ENCODE data around the gene PFKFB4. TPM values are rescaled to one million over a fixed set of nuclear protein-coding genes. Genes with fewer than 3 reads are reported as not detected.

PFKFB4 gene
- total RNA-seq, 4 donors from 2014 or later = 1.8 to 2.9 (median 1.9) TPM

GRCh38 chr3:48566401-48566760 is 9.8 kb upstream of the PFKFB4 start:
- H3K4me1 ChIP-seq = peaks cover 0 to 15% (median 7%) of the 10 kb centered on the region in 4 donors
- 95% methylated on average over 4 of the region's 9 CpGs for WGBS
- H3K9me3 ChIP-seq = no peaks in the 10 kb centered on the region
- H3K4me3 ChIP-seq = no peak overlapping the region
- intact Hi-C loops (cut with DNase I) = no loop called here
- H3K36me3 ChIP-seq = no peaks in the 10 kb centered on the region
- H3K27me3 ChIP-seq = no peaks in the 10 kb centered on the region
- TF ChIP-seq POLR2AphosphoS5 (IDR thresholded peaks at IDR 0.05) = no peak
- TF ChIP-seq POLR2A (IDR thresholded peaks at IDR 0.05; ENCODE audit: low read depth) = no peak
- no peak for TF ChIP-seq CTCF (IDR thresholded peaks at IDR 0.05)
- no peak for TF ChIP-seq EP300 (IDR thresholded peaks at IDR 0.05)
- DNase-seq (ENCODE audit: extremely low spot score) = no peak
- no peak overlapping the region for H3K27ac ChIP-seq (replicated peaks in 1 of 4)

- no peak overlapping the region for H3K27ac ChIP-seq (replicated peaks in 1 of 4)
- 48% methylated on average over 4 of the region's 7 CpGs for WGBS
- no peak for DNase-seq (ENCODE audit: extremely low spot score)
Observed at GRCh38 chr3:48565591-48566400, 9.2 kb upstream of the PFKFB4 start.

GRCh38 chr3:48565186-48565585 is 8.6 kb upstream of the PFKFB4 start:
- no peak overlapping the region for H3K4me3 ChIP-seq
- intact Hi-C loops (cut with DNase I) = no loop called here
- no peaks in the 10 kb centered on the region for H3K9me3 ChIP-seq
- WGBS = 79% methylated on average over 8 of the region's 11 CpGs
- no peak for DNase-seq (ENCODE audit: extremely low spot score)
- no peaks in the 10 kb centered on the region for H3K36me3 ChIP-seq
- TF ChIP-seq POLR2A (IDR thresholded peaks at IDR 0.05; ENCODE audit: low read depth) = no peak
- TF ChIP-seq EP300 (IDR thresholded peaks at IDR 0.05) = no peak
- no peak for TF ChIP-seq POLR2AphosphoS5 (IDR thresholded peaks at IDR 0.05)
- TF ChIP-seq CTCF (IDR thresholded peaks at IDR 0.05) = no peak
- no peak overlapping the region for H3K27ac ChIP-seq (replicated peaks in 1 of 4)
- H3K27me3 ChIP-seq = no peaks in the 10 kb centered on the region
- H3K4me1 ChIP-seq = peaks cover 12 to 27% (median 19%) of the 10 kb centered on the region in 4 donors

More at GRCh38 chr3:48565591-48566400, 9.2 kb upstream of the PFKFB4 start:
- Histone ChIP-seq H3K27me3 (no peaks in the 10 kb centered on the region), H3K9me3 (no peaks in the 10 kb centered on the region), H3K36me3 (no peaks in the 10 kb centered on the region), H3K4me1 (peaks cover 5 to 21% (median 12%) of the 10 kb centered on the region in 4 donors), H3K4me3 (no peak overlapping the region)
- intact Hi-C loops (cut with DNase I) = no loop called here
- no peak for TF ChIP-seq POLR2AphosphoS5 (IDR thresholded peaks at IDR 0.05)
- TF ChIP-seq POLR2A (IDR thresholded peaks at IDR 0.05; ENCODE audit: low read depth) = no peak
- no peak for TF ChIP-seq EP300 (IDR thresholded peaks at IDR 0.05)
- no peak for TF ChIP-seq CTCF (IDR thresholded peaks at IDR 0.05)

- Histone ChIP-seq H3K27ac (replicated peaks in 1 of 4) (peak overlapping the region in 1 of 4 donors; percentile 46), H3K27me3 (no peaks in the 10 kb centered on the region), H3K4me1 (peaks cover 16 to 32% (median 24%) of the 10 kb centered on the region in 4 donors), H3K4me3 (no peak overlapping the region), H3K9me3 (no peaks in the 10 kb centered on the region), H3K36me3 (no peaks in the 10 kb centered on the region)
- DNase-seq (ENCODE audit: extremely low spot score) = no peak
- TF ChIP-seq EP300 (IDR thresholded peaks at IDR 0.05) (no peak), CTCF (IDR thresholded peaks at IDR 0.05) (no peak), POLR2AphosphoS5 (IDR thresholded peaks at IDR 0.05) (no peak), POLR2A (IDR thresholded peaks at IDR 0.05; ENCODE audit: low read depth) (no peak)
- WGBS = 95% methylated on average over 6 of the region's 11 CpGs
- intact Hi-C loops (cut with DNase I) = no loop called here
Observed at GRCh38 chr3:48564667-48565066, 8.1 kb upstream of the PFKFB4 start.
